Stimulated activated naive CD8-positive, alpha-beta T cell treated with anti-CD3 and anti-CD28 coated beads, Interleukin-15, Interleukin-2, amounts not matched to agents 100 ng/mL and 50 ng/mL, for 24 hours (primary cell): ENCODE results near the gene LRRC34.

Experiments
- H3K27ac Mint-ChIP-seq: one replicate; pipeline ENCODE4 v1.8.0; 2021; ENCODE audit warnings: mild to moderate bottlenecking, mixed read lengths
- H3K27me3 Mint-ChIP-seq: one replicate; pipeline ENCODE4 v1.8.0; 2021; ENCODE audit warnings: mixed read lengths
- H3K36me3 Mint-ChIP-seq: one replicate; pipeline ENCODE4 v1.8.0; 2021; ENCODE audit warnings: low read depth, mixed read lengths
- H3K4me1 Mint-ChIP-seq: one replicate; pipeline ENCODE4 v1.8.0; 2021; ENCODE audit warnings: low read depth, mixed read lengths
- H3K4me3 Mint-ChIP-seq: one replicate; pipeline ENCODE4 v1.8.0; 2021; ENCODE audit warnings: mild to moderate bottlenecking, mixed read lengths
- H3K9me3 Mint-ChIP-seq: one replicate; pipeline ENCODE4 v1.8.0; 2021; ENCODE audit warnings: mixed read lengths

Gene LRRC34, protein sequence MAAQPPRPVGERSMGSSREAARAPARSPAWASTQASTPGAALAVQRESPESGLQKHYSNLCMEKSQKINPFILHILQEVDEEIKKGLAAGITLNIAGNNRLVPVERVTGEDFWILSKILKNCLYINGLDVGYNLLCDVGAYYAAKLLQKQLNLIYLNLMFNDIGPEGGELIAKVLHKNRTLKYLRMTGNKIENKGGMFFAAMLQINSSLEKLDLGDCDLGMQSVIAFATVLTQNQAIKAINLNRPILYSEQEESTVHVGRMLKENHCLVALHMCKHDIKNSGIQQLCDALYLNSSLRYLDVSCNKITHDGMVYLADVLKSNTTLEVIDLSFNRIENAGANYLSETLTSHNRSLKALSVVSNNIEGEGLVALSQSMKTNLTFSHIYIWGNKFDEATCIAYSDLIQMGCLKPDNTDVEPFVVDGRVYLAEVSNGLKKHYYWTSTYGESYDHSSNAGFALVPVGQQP

DNA sequence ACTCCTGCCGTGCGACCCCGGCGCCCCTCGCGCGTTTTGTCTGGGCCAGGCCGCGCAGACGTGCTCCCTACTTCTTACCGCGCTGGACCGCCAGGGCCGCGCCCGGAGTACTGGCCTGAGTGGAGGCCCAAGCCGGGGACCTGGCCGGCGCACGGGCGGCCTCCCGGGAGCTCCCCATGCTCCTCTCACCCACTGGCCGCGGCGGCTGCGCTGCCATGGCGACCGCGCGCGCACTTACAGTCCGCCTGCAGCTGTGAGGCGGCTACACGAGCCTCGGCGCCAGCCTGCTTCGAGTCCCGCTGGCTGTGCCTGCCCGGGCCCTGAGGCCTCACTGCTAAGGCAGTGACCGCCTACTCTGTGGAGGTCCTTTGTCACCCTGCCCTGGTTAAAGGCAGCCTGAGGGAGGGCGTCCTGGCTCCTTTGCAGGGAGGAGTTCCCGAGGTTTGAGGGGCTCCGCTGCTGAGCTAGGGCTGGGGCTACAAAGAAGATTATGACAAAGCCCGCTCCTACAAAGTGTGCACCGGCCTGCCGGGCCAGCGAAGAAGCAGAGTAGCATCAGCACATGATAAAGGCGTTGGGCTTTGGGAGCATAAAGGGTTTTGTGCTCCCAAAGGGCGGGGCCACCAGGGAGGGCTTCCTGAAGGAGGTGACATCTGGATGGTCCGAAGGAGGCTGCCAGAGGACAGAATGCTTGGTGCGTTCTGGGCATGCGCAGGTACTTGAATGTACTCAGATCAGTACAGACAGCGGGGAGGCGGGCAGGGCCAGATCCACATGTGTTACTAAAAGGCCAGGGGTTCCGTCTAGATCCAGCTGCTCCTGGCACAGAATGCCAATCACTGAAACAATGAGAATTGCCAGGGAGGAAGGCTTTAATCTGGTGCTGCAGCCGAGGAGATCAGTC lies at the start of gene LRRC34, which contains the start of gene LRRIQ4:
Gene LRRC34 (minus strand): TSS at position 573 of the 904 bp plus-strand sequence. CDS start 356 bp downstream, at position 217.
Gene LRRIQ4 (plus strand): TSS at position 539 of the 904 bp plus-strand sequence. CDS start 9,052 bp downstream, outside the sequence.
- peaks cover 25% of the 10 kb centered on the region for H3K4me1 Mint-ChIP-seq
- peaks cover 8% of the 10 kb centered on the region for H3K9me3 Mint-ChIP-seq
- peak within 1 kb of the TSS; percentile 79 for H3K4me3 Mint-ChIP-seq
- H3K27me3 Mint-ChIP-seq: peaks cover 6% of the 10 kb centered on the region
- peak within 1 kb of the TSS; percentile 69 for H3K27ac Mint-ChIP-seq
- H3K36me3 Mint-ChIP-seq: peaks cover 5% of the 10 kb centered on the region

DNA sequence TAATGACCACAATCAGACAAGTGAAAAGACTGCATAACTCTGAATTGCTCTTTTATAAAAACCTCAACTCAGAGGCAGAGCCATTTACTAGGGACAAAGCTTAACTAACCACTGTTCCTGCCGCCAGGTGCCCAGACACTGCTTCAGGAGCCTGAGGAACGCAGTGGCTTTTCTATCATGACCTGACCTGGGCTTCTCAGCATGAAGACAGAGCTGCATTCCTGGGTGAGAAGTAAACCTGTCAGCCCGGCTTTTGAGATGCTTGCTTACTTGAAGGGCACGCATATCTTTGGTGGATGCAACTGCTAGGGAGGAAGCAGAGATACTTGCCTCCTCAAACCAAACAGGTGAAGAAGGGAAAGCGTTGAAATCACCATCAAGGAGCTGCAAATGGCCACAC lies 49.2 kb upstream of the LRRC34 start:
- H3K4me1 Mint-ChIP-seq: peaks cover 25% of the 10 kb centered on the region
- H3K36me3 Mint-ChIP-seq: no peaks in the 10 kb centered on the region
- H3K27me3 Mint-ChIP-seq: peaks cover 7% of the 10 kb centered on the region
- no peak overlapping the region for H3K27ac Mint-ChIP-seq
- H3K9me3 Mint-ChIP-seq: no peaks in the 10 kb centered on the region
- H3K4me3 Mint-ChIP-seq: no peak overlapping the region

DNA sequence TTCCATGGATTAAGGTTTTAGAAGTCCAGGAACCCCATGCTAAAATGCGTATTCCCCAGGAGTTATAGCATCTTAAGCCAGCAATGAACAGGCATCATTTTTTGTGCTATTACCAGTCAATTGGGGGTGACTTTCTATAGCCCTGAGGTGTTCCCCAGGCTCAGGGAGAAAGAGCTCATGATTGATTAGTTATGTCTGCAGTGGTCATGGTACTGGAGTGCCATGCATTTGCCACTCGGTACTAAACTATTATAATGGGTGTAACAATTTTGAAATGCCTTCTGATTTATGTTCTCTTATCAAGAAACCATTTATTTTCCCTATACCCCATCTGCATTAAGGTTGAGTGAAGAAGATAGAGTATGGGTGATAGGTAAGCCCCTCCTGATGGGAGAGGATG lies 45.1 kb upstream of the LRRC34 start:
- Mint-ChIP-seq H3K36me3 (no peaks in the 10 kb centered on the region), H3K27me3 (peaks cover 15% of the 10 kb centered on the region), H3K9me3 (no peaks in the 10 kb centered on the region), H3K4me3 (no peak overlapping the region), H3K4me1 (no peaks in the 10 kb centered on the region), H3K27ac (no peak overlapping the region)

DNA sequence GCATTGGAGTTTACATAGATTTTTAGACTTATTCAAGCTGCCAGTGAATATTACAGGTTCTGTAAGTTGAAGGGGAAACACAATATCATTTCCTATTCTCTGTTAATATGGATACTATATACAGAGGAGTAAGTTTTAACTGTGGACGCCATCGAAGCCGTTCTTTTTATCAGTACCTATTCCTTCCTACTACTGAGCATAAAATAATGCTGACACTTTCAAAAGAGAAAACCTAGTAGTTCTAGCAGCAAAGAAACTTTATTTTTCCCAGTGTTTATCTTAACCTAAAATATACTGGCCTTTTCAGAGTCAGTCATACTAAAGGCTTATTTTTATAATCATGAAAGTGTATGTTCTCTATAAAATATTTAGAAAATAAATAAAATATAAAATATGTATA lies 42.8 kb upstream of the LRRC34 start:
- no peak overlapping the region for H3K4me3 Mint-ChIP-seq
- H3K9me3 Mint-ChIP-seq: no peaks in the 10 kb centered on the region
- no peak overlapping the region for H3K27ac Mint-ChIP-seq
- H3K4me1 Mint-ChIP-seq: no peaks in the 10 kb centered on the region
- H3K36me3 Mint-ChIP-seq: no peaks in the 10 kb centered on the region
- peaks cover 15% of the 10 kb centered on the region for H3K27me3 Mint-ChIP-seq

DNA sequence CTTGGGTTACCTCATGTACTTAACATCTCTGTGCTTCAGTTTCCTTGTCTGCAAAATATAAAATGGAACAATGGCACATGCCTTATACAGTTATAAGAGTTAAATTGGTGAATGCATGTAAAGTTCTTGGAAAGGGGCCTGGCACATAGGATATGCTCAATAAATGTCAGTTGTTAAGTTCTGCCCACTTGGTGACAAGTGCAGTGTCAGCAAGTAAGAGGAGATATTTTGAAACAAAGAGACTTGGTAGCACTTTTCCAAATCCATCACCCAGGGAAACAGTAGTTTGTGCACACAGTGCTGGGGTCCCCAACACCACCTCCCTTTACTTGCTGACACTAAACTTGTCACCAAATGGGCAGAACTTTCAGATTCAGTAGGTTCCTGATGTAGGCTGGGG lies 37.9 kb upstream of the LRRC34 start:
- no peak overlapping the region for H3K27ac Mint-ChIP-seq
- H3K9me3 Mint-ChIP-seq: no peaks in the 10 kb centered on the region
- peaks cover 3% of the 10 kb centered on the region for H3K4me1 Mint-ChIP-seq
- no peaks in the 10 kb centered on the region for H3K27me3 Mint-ChIP-seq
- no peak overlapping the region for H3K4me3 Mint-ChIP-seq
- no peaks in the 10 kb centered on the region for H3K36me3 Mint-ChIP-seq

DNA sequence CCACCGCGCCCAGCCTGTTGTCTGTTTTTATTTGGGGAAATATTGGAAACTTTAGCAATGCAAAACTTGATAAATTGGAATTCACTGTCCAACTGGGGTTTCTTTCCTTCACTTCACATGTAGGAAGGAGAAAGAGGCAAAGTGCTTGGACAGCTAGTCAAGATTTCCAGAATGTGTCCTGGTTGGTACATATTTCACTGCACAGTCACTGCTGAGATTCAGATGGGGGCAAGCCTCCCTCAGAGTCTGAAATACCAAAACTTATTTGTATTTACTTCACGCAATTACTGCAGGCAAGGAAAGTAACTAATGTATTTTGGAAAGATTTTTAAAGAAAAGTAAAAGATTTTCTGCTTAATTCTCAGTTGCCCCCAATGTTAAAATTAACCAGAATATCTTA lies 36.0 kb upstream of the LRRC34 start:
- Mint-ChIP-seq H3K27me3 (no peaks in the 10 kb centered on the region), H3K36me3 (no peaks in the 10 kb centered on the region), H3K4me3 (no peak overlapping the region), H3K9me3 (no peaks in the 10 kb centered on the region), H3K4me1 (peaks cover 3% of the 10 kb centered on the region), H3K27ac (no peak overlapping the region)

DNA sequence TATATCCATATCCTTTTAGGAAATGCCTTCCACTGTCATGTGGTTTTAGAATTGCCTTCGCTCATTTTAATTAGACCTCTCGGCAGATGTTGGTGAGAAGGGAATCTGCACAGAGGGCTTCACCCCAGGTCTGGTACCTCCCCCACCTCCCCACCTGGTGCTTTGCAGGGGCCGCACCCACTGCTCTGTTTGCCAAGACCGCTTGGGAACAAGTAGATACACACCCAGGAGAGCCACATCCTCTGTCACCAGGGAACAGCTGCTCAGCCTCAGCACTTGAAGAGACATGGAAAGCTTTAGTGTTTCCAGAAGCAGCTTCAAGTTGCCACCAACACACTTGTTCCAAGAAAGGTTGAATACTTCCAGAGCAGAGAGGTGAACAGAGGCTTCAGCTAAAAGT lies 35.2 kb upstream of the LRRC34 start:
- no peaks in the 10 kb centered on the region for H3K36me3 Mint-ChIP-seq
- H3K4me3 Mint-ChIP-seq: no peak overlapping the region
- no peaks in the 10 kb centered on the region for H3K9me3 Mint-ChIP-seq
- no peaks in the 10 kb centered on the region for H3K27me3 Mint-ChIP-seq
- H3K27ac Mint-ChIP-seq: no peak overlapping the region
- H3K4me1 Mint-ChIP-seq: peaks cover 3% of the 10 kb centered on the region

DNA sequence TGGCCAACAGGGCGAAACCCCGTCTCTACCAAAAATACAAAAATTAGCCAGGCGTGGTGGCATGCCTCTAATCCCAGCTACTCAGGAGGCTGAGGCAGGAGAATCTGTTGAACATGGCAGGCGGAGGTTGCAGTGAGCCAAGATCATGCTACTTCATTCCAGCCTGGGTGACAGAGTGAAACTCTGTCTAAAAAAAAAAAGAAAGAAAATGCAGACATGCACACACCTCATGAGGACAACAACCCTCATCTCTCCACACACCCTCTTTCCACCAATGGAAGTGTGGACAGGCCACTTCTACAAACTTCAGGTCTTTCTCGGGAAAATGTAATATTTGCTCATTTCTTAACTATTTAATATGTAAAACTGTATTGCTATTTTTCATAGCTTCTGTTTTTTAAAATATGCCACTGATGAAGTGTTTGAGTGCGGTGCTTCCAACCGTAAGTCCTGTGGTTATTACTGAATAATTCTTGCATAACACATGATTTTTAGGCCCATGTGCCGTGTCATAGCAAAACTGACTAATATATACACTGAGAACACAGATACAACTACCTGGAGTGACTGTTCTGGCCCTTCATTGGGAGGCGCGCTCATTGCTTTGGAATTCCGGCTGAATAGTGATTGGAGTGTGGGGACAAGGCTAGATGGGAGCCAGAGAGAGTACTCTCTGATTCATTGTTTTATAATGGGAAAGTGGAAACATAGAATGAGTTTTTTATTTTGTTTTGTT lies 33.9 kb upstream of the LRRC34 start:
- peaks cover 3% of the 10 kb centered on the region for H3K4me1 Mint-ChIP-seq
- H3K27me3 Mint-ChIP-seq: no peaks in the 10 kb centered on the region
- no peaks in the 10 kb centered on the region for H3K9me3 Mint-ChIP-seq
- no peak overlapping the region for H3K4me3 Mint-ChIP-seq
- H3K36me3 Mint-ChIP-seq: no peaks in the 10 kb centered on the region
- H3K27ac Mint-ChIP-seq: no peak overlapping the region

DNA sequence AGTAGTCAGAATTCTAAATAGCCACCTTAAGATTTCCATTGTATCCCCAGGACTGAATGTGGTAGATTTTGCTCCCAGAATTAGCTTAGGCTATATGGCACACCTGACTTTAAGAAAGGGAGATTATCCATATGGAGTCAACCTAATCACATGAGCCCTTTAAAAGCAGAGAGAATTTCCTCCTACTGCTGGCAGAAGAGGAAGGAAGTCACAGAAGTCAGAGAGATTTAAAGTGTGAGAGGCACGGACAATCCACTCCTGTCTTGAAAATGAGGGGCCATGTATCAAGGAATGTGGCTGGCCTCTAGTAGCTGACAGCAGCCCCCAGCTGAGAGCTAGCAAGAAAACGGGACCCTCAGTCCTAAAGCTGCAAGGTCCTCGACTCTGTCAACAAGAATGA lies 30.3 kb upstream of the LRRC34 start:
- Mint-ChIP-seq H3K27me3 (peaks cover 3% of the 10 kb centered on the region), H3K27ac (no peak overlapping the region), H3K4me1 (peaks cover 3% of the 10 kb centered on the region), H3K4me3 (no peak overlapping the region), H3K9me3 (no peaks in the 10 kb centered on the region), H3K36me3 (no peaks in the 10 kb centered on the region)

DNA sequence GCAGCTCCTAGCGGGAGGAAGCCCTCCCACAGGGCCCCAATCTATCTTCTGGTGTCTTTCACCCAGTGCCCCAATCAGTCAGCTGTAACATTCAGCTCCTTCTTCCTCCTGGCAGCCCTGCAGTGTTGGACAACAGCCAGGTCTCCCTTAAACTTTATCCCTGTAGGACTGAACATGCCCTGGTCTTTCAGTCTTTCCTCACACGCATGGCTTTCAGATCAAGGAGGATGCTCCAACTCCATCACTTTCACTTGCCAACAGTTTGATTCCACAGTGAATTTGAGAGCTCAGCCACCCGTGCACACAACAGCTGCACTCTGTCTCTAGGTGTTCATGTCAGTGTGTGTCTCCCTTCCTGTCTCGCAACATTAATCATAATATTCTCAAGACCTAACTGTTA lies 28.5 kb upstream of the LRRC34 start:
- H3K4me1 Mint-ChIP-seq: no peaks in the 10 kb centered on the region
- H3K27me3 Mint-ChIP-seq: peaks cover 3% of the 10 kb centered on the region
- H3K9me3 Mint-ChIP-seq: no peaks in the 10 kb centered on the region
- H3K27ac Mint-ChIP-seq: no peak overlapping the region
- no peak overlapping the region for H3K4me3 Mint-ChIP-seq
- H3K36me3 Mint-ChIP-seq: no peaks in the 10 kb centered on the region

DNA sequence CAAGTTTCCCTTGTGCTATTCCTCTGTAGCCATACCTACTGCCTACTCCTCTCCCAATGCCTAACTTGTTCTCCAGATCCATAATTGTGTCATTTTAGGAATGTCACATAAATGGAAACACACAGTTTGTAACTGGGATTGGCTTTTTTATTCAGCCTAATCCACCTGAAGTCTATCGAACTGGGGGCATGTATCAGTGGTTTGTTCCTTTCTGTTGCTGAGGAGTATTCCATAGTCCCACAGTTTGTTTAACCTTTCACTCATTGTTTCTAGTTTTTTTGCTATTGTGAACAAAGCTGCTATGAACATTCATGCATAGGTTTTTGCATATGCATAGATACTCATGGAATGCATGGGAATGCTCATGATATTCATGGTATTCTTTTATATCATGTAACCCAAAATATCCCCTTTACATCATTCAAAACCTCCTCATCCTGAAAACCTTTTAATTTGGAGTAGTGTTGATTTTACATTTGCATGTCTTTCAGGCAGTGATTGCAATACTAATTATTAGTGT lies 25.9 kb upstream of the LRRC34 start:
- H3K27me3 Mint-ChIP-seq: peaks cover 3% of the 10 kb centered on the region
- H3K4me1 Mint-ChIP-seq: peaks cover 4% of the 10 kb centered on the region
- no peaks in the 10 kb centered on the region for H3K9me3 Mint-ChIP-seq
- H3K4me3 Mint-ChIP-seq: no peak overlapping the region
- no peak overlapping the region for H3K27ac Mint-ChIP-seq
- H3K36me3 Mint-ChIP-seq: no peaks in the 10 kb centered on the region

DNA sequence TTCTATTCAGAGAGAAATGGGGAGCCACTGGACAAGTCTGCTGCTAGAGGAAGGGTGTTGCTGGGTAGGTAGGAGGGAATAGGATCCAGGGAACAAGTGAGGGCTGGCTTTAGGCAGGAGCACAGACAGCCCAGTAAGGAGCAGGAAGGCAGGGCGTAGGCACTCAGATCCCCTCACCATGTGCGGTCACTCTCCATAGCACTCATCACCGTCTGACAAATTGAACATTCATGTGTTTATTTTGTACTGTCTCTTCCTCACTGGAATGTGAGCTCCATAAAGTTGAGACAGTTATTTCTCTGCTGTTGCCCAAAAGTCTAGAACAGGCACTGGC lies 24.2 kb upstream of the LRRC34 start:
- H3K27me3 Mint-ChIP-seq: peaks cover 3% of the 10 kb centered on the region
- H3K27ac Mint-ChIP-seq: no peak overlapping the region
- peaks cover 4% of the 10 kb centered on the region for H3K4me1 Mint-ChIP-seq
- H3K4me3 Mint-ChIP-seq: no peak overlapping the region
- no peaks in the 10 kb centered on the region for H3K9me3 Mint-ChIP-seq
- H3K36me3 Mint-ChIP-seq: no peaks in the 10 kb centered on the region

DNA sequence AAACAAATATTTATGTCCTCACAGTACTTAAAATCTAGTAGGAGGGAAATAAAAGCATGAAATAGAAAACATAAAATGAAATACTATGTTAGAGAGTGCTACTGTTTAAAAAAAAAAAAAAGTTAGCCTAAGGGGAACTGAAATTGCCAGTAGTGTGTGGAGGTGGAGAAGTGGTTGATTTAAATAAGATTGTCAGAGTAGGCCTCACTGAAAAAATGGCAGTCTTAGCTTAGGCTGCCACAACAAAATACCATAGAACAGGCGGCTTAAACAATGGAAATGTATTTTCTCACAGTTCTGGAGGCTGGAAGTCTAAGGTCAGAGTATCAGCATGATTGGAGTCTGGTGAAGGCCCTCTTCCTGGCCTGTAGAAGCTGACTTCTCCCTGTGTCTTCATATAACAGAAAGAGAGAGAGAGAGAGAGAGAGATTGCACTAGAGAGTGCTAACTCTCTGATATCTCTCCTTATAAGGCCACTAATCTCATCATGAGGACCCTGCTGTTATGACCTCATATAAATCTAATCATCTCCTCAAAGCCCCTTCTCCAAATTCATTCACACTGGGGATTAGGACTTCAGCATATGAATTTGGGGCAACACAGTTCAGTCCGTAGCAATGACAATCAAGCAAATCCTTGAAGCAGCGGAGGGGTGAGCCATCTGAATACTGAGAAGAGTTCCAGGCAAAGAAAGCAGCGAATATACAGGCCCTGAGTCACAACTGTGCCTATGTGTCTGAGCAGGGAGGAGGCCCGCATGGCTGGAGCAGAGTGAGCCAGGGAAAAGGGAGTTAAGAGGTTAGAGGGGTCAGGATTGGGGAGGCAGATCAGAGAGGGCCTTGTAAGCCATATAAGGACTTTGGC lies 23.6 kb upstream of the LRRC34 start:
- H3K4me3 Mint-ChIP-seq: no peak overlapping the region
- H3K9me3 Mint-ChIP-seq: no peaks in the 10 kb centered on the region
- H3K36me3 Mint-ChIP-seq: no peaks in the 10 kb centered on the region
- H3K4me1 Mint-ChIP-seq: peaks cover 4% of the 10 kb centered on the region
- no peak overlapping the region for H3K27ac Mint-ChIP-seq
- peaks cover 3% of the 10 kb centered on the region for H3K27me3 Mint-ChIP-seq

DNA sequence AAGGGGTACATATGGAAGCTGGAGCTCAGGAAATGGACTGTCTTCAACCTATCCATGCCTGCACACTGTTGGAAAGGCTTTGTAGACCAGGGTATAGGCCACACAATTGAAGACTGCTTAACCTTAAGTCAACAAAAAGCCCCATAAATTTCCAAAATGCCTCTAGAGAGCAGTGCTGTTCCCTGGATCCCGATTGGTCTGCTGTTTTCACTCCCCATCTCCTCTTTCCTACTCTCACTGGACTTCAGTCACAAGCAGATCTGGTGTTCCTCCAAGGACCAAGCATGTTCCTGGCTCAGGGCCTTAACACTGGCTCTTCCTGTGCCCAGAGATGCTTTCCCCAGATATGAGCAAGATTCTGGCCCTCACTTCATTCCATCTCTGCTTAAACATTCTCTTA lies 22.8 kb upstream of the LRRC34 start:
- Mint-ChIP-seq H3K27me3 (peaks cover 3% of the 10 kb centered on the region), H3K4me3 (no peak overlapping the region), H3K27ac (no peak overlapping the region)

More for the DNA sequence above, 22.8 kb upstream of the LRRC34 start:
- Mint-ChIP-seq H3K4me1 (peaks cover 4% of the 10 kb centered on the region), H3K36me3 (no peaks in the 10 kb centered on the region), H3K9me3 (no peaks in the 10 kb centered on the region)
